Measurements from ENCODE around the gene COL18A1.

COL18A1 gene

DNA sequence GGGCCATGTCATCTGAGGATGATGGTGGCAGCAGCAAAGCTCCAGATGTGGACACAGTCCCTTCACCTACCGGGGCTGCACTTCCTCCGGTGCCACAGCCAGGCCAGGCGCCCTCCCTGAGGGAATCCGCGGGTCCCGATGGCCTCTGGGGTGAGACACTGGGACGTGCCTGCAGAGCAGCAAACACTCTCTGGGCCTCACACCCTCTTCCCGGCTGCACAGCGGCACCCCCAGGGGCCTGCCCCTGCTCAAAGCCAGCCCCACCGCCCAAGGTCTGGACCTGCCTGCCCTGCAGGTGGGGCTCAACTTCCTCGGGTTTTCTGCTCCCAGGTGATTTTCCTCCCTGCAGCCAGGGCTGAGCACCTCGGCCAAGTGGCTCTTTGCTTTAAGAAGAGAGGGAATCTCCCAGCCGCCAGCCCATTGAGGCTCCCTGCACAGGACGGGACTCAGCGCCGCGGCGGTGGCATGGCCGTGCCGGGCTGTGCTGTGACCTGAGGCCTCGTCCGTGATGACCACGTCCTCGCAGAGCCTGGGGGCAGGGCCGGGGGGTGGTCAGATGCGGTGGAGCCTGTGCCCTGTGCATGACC lies 21.3 kb upstream of the COL18A1 start:
- no peak for DNase-seq

GRCh38 chr21:45384656-45385548 lies 20.1 kb upstream of the COL18A1 start:
- DNase-seq = no peak

GRCh38 chr21:45385549-45386050 lies 19.4 kb upstream of the COL18A1 start:
- no peak for DNase-seq

- no peak for DNase-seq
These were observed 18.6 kb upstream of the COL18A1 start for GRCh38 chr21:45386336-45386727.

- DNase-seq = no peak
These were observed 18.1 kb upstream of the COL18A1 start for GRCh38 chr21:45386728-45387371.

GRCh38 chr21:45387506-45387905 lies 17.5 kb upstream of the COL18A1 start:
- DNase-seq = no peak

- no peak for DNase-seq
These were observed 16.9 kb upstream of the COL18A1 start for GRCh38 chr21:45388011-45388521.

- no peak for DNase-seq
These were observed 16.2 kb upstream of the COL18A1 start for GRCh38 chr21:45388611-45389296.

DNA sequence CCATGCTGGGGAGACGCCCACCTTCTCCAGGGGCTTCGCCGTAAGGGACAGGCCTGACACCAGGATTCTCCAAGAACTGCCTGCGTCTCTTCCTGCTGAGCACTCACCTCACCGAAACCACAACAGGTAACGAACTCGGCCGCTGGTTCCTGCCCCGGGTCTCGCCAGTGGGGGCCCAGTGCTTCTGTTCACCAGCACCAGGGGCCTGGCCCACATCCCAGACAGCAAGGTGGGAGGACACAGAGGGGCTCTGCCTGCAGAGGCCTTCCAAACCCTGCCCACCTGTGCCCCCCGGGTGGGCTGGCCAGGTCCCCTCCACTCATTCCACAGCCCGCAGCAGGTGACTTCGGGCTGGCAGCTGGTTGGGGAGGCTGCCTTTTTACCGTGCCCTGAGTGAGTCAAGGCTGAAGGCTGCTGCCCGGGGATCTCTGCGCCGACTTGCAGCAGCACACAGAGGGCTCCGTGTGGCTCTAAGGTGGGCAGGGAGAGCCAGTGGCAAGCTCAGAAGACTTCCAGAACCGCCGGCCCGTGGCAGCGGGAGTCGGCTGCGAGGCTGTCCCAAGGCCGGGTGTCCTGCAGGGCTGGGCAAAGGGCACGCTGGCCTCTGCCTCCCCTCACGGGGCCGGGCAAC lies 14.7 kb upstream of the COL18A1 start:
- DNase-seq = no peak

GRCh38 chr21:45390831-45391742 lies 13.9 kb upstream of the COL18A1 start:
- no peak for DNase-seq

DNA sequence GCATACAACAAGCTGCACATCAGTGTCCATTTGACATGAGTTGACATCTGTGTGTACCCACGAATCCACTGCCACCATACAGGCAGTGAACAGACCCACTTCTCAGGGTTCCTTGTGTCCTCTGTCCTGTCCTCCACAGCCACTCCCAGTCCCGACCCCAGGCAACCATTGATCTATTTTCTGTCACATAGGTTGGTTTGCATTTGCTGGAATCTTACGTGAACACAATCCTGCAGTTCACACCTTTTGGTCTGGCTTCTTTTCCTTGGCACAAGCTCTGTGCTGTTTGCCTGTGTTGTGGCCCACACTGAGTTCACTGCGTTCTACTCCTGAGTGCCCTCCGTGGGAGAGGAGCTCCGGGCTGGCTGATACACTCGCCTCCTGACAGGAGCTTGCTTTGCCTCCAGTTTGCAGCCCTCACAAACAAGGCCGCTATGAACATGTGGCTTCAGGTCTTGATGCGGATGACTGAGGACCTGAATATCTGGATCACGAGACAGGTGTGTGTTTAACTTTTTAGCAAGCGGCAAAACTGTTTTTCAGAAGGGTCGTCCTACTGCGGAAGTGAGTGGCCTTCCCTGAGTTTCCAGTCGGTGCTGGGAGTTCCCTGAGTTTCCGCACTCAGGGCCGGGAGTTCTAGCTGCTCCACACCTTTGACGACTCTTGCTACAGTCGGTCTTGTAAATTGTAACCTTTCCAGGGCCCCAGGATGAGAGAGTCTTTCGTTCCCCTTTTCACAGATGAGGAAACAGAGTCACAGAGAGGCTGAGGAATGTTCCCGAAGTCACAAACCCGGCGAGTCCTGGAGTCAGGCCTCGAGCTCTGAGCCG lies 13.0 kb upstream of the COL18A1 start:
- DNase-seq = no peak

DNA sequence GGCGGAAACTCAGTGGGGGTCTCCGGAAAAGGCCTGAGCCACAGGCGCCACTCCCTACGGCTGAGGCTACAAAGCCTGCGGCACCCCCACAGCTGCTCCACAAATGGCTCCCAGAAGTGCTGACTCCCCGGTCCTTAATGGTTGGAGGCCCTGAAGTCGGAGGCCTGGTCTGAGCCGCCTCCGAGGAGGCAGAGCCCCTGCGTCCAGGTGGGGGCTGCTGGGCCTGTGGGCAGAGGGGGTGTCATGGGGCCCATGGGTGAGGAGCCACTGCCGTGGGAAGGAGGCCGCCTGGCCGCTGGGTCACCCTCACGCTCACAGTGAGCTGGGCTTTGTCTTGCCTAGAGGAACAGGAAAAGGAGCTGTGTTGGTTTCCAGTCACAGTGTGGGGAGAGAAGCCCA lies 12.4 kb upstream of the COL18A1 start:
- DNase-seq = no peak

DNA sequence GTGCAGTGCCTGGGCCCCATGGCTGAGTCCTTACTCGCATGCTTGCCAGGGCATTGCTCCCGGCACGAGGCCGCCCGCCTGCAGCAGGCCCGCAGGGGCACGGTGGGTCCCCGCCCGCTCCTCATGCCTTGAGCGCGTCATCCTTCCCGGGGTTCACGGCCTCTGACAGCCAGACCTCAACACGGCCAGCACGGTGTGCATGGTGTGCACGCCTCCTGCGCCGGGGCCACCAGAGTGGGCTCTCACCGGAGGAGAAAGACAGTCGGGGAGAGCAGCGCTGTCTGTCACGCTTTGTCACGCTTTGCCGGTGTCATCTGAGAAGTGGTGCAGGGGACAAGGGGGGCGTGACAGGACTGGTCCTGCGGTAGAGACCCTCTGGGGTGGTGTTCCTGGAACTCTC lies 11.9 kb upstream of the COL18A1 start:
- no peak for DNase-seq

DNA sequence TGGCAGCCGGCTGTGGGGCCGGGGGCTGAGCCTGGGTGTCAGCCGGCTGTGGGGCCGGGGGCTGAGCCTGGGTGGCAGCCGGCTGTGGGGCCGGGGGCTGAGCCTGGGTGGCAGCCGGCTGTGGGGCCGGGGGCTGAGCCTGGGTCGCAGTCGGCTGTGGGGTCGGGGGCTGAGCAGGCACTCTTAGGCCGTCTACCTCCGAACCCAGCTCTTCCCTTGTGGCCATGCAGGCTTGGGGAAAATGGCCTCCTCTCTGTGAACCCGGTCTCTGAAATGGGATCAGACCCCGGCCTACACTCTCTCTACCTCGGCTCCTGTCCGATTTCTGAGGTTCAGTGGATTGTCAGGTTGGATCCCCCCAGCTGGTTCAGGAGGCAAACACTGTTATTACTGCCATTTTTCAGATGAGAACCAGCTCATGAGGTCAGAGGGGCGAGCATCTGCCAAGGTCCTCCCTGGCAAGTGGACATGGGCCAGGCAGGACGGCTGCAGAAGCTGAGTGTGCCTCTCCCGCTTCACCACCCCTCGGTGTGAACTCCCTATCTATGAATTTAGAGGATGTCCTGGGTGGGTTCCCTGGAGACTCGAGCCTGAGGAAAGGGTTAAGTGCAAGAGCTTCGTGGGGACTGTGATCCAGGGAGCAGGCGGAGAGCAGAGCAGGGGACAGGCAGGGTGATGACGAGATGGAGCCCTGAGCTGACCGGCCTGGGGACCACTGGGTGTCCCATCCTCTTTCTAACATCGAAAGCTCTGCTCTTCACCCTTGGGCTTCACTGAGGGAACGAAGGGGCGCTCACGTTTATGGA lies 10.9 kb upstream of the COL18A1 start:
- DNase-seq = no peak

DNA sequence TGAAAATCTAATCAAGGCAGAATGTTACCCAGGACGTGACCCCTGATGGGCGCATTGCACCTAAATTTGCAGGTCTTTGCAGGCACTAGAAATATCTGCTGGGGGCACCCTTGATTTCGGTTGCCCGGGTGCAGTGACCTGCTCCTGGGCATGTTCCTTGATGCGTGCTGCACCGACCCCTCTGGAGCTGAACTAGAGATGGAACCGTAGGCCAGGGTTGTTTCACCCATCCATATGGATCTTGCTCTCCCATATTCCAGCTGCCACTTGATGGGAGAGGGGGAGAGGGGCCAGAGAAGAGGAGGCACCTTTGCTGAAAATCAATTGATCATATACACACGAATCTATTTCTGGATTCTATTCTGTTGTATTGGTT lies 8.4 kb upstream of the COL18A1 start:
- no peak for DNase-seq

GRCh38 chr21:45397381-45397780 lies 7.6 kb upstream of the COL18A1 start:
- DNase-seq = no peak

GRCh38 chr21:45401054-45401518 lies 3.9 kb upstream of the COL18A1 start:
- DNase-seq = no peak

DNA sequence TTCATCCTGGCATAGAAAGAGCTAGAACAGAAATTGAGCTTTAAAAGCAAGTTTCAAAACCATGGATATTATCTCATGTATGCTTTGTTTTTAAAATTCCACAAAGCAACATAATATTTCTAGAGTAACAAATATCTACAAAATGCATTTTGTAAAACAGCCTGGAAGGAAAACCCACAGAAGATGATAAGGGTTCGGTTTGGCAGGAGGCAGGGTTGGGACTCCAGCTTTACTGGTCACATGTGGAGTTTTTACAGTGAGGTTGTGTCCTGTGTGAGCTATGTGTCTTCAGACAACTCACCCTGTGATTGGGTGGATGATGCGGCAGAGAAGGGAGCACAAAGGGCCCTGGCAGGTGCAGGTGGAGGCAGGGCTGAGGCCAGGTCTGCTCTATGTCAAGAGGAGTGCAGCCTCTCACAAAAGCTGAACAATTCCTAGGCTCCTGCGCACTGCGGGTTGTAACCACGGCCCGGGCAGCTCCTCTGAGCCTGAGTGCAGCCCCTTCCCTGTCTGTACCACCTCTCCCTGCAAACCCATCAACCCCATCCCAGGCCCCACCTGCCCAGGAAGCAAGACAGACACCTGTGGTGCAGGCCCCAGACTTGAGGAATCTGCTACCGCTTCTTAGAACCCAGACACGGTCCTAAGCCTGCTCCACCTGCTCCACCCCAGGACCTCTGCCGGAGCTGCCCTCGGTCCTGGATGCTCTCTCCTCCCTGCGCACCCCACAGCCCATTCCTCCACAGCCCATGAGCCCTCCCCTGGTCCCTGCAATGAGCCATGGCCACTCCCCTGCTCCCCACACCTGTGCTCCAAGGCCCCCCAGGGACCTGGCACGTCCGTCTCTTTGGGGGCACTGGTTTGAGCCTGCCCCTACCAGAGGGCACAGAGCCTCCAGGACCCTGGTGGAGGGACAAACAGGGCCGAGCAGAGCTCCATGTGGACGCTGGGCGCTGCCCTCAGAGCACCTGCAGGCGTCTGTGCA lies 2.8 kb upstream of the COL18A1 start:
- no peak for DNase-seq

All from activated CD4-positive, CD25-positive, alpha-beta regulatory T cell treated with anti-CD3 and anti-CD28 coated beads, Interleukin-2, amount 50 U/mL, for 72 hours (primary cell).